ENCODE measurements around the gene PRDX3.

DNA sequence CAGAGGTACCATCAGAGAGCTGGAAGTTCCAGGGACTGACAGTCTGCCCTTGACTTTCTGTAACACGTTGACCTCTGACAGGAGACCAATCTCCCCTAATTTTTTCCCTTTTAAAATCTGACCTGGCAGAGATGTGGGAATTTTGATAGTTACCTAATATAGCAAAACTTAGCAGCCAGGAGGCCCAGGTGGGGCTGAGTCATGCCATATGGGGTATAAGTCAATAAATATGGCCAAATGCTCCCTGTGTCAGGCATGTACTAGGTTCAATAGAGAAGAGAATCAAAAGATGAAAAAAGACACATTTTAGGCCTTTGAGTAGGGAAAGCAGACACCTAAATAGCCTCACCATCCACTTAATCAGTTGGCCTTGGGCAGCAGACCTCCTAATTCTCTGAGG lies 22.6 kb upstream of the PRDX3 start:
- TF ChIP-seq PPARA (CRISPR knock-in tag; IDR thresholded peaks at IDR 0.05; ENCODE audit: borderline replicate concordance), result no peak
- no peak for TF ChIP-seq ZNF8 (CRISPR knock-in tag; IDR thresholded peaks at IDR 0.05)
- TF ChIP-seq ARNTL (CRISPR knock-in tag; IDR thresholded peaks at IDR 0.05; ENCODE audit: borderline replicate concordance, low read depth), result no peak
- TF ChIP-seq, protein P1, sequence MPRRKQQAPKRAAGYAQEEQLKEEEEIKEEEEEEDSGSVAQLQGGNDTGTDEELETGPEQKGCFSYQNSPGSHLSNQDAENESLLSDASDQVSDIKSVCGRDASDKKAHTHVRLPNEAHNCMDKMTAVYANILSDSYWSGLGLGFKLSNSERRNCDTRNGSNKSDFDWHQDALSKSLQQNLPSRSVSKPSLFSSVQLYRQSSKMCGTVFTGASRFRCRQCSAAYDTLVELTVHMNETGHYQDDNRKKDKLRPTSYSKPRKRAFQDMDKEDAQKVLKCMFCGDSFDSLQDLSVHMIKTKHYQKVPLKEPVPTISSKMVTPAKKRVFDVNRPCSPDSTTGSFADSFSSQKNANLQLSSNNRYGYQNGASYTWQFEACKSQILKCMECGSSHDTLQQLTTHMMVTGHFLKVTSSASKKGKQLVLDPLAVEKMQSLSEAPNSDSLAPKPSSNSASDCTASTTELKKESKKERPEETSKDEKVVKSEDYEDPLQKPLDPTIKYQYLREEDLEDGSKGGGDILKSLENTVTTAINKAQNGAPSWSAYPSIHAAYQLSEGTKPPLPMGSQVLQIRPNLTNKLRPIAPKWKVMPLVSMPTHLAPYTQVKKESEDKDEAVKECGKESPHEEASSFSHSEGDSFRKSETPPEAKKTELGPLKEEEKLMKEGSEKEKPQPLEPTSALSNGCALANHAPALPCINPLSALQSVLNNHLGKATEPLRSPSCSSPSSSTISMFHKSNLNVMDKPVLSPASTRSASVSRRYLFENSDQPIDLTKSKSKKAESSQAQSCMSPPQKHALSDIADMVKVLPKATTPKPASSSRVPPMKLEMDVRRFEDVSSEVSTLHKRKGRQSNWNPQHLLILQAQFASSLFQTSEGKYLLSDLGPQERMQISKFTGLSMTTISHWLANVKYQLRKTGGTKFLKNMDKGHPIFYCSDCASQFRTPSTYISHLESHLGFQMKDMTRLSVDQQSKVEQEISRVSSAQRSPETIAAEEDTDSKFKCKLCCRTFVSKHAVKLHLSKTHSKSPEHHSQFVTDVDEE (CRISPR knock-in tag; IDR thresholded peaks at IDR 0.05), result no peak
- no peak for TF ChIP-seq ZNF70 (CRISPR knock-in tag; IDR thresholded peaks at IDR 0.05)
- no peak for TF ChIP-seq ESRRG (CRISPR knock-in tag; IDR thresholded peaks at IDR 0.05)
- no peak for TF ChIP-seq GLIS3 (CRISPR knock-in tag; IDR thresholded peaks at IDR 0.05)
- no peak for TF ChIP-seq RARB (CRISPR knock-in tag; IDR thresholded peaks at IDR 0.05)
- no peak for TF ChIP-seq CSDC2 (CRISPR knock-in tag; IDR thresholded peaks at IDR 0.05)
- TF ChIP-seq TCF4 (CRISPR knock-in tag; IDR thresholded peaks at IDR 0.05; ENCODE audit: borderline replicate concordance), result no peak
- TF ChIP-seq OSR1 (CRISPR knock-in tag; IDR thresholded peaks at IDR 0.05), result no peak
- TF ChIP-seq SNAI2 (CRISPR knock-in tag; IDR thresholded peaks at IDR 0.05), result no peak
- TF ChIP-seq PATZ1 (CRISPR knock-in tag; IDR thresholded peaks at IDR 0.05; ENCODE audit: borderline replicate concordance), result no peak

Data from SK-N-SH treated with all-trans-retinoic acid at 6 μM for 48 hours (cell line).